Left hindlimb (tissue), 1 donor: ENCODE measurements around the gene RAP1GAP2.
"Not testable (repeated sequence)": the region's sequence is repeated elsewhere in the genome, so short reads cannot be mapped to it uniquely, and the experiment has no call there.

Experiments used
- DNase-seq: peaks from one replicate; pipeline ENCODE4 v3.0.0-alpha.2; 2018

The RAP1GAP2 gene

GRCh38 chr17:3030852-3031470, 234.7 kb downstream of the RAP1GAP2 start:
- DNase-seq: not testable (repeated sequence)

- DNase-seq: no peak
Measured at GRCh38 chr17:3032258-3033247, 236.3 kb downstream of the RAP1GAP2 start.

DNA sequence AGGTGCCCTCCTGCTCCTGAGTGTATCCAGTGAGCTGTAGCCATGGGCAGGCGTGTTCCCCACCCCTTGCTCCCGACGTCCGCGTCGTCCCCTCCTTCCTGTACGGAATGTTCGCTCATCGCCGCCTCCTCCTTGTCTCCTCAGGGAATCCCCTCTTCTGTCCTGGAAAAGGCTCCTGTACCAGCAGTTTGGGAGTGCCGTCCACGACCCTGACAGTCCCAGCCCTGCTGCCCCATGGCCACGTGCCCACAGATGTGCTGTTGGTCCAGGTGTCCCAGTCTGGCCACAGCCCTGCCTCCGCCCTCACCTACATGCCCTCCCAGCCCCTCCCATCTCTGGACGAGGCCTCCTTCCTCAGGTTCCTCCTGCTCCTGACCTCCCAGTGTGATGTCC, 237.0 kb downstream of the RAP1GAP2 start:
- no peak for DNase-seq

DNA sequence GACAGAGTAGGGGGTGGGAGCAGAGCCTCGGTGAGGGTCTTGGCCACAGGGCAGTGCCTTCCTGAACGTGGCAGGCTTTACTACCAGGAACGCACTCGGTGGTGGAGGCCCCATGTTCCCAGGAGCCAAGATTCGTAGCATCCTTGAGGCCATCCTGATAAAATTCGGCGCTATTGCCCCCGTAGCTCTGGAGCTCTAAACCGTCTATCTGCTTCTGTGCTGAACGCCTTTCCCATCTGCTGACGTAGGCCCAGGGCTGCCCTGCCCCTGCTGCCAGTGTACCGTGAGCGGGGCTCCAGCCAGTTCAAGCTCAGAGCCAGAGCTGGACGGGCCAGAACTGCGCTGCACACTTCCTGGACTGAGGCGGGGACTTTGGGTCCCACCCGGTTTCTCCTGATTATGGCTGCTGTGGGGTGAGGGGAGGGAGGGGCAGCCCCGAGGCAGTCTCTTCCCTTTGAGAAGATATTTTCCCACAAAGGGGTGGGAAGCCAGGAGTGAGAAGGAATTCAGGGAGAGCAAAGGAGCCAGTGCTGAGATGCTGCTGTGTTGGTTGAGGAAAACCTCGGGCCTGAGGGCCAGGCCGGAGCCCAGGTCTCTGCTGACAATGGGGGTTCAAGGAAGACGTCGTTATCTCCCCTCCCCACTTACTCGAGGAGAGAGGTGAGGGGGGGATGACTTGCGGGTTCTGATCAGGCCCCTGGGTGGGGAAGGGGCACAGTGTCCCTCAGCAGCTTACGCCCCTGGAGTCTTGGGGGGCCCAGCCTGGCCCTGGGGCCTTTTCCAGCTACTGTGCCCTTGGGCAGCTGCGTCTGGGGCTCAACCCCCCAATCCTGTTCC, 237.7 kb downstream of the RAP1GAP2 start:
- no peak for DNase-seq

GRCh38 chr17:3034578-3034920, 238.3 kb downstream of the RAP1GAP2 start:
- DNase-seq: no peak

GRCh38 chr17:3035256-3035967, 239.2 kb downstream of the RAP1GAP2 start:
- no peak for DNase-seq

DNA sequence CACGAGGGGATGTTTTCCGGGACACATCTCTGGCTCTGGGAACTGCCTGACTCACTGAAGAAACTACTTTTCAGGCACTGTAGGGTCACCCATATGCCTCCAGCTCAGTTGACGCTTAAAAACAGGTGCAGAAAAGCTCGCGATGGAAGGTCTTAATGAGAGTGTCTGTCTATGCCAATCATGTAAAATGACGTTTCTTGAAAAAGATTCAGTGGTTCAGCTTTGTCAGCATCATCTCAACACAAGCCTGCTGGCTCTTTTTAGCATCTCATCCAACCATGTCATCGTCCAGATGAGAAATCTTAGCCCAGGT, 239.7 kb downstream of the RAP1GAP2 start:
- DNase-seq: no peak

GRCh38 chr17:3036800-3037199, 240.6 kb downstream of the RAP1GAP2 start:
- no peak for DNase-seq

GRCh38 chr17:3037259-3037658, 241.0 kb downstream of the RAP1GAP2 start:
- no peak for DNase-seq

DNA sequence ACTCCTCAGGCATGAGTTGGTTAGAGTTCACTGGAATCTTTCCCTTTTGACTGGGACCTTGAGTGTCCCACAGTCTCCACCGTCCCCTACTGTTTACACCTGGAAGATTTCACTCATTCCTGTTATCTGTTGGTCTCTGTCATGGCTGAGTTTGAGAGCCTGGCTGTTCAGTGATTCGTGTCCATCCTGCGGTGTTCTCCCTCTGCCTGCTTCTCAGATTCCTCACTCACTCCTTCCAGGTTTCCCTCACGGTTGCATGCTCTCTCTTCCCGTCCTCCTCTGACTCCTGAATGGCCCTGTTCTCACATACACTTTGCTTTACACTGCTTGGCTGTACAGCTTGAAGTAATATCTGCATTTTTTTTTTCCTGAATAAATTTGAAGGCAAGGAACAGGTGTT, 242.7 kb downstream of the RAP1GAP2 start:
- no peak for DNase-seq

DNA sequence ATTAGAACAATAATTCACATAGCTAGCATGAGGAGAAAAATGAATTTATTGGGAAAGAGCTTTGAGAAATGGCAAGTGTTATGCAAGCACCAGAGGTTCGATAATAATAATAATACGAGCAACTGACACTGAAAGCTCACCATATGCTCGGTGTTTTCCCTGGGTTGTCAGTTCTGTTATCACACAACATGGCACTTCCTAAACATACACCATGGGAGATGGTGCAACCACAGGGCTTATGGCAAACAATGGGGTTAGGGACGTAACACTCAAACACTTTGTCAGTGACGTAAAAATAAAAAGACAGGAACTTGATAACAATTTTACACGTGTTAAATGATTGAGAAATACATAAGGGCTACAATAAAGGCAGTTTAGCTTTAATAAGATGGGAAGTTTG, 243.5 kb downstream of the RAP1GAP2 start:
- DNase-seq: no peak

- DNase-seq: no peak
Measured at GRCh38 chr17:3040882-3041281, 244.6 kb downstream of the RAP1GAP2 start.

DNA sequence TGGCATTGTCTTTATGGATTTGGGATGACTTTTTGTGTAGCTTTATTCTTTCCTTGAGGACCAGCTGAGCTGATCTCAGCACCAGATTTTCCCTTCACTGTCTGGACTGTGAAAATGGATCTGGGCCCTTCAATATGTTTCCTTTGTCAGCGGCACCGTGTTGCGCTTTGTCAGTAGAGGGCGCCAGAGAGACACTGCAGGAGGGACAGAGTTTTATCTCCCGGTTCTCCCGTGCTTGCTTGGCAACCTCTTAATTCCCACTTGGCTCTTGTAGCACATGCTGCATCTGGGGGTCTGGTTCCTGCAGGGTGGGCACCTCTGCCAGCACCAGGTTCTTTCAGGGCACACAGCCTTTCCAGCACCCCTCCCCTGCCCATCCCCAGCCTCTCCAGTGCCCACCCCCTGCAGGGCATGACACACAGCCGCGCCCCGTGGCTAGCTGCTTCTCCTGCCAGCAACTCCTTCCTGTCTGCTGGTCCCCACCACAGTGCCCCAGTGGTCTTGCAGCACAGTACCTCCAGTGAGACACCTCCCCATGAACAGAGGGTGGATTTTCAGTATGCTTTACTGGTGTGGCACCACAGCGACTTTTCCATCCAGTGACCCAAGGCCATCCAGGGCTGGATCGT, 247.6 kb downstream of the RAP1GAP2 start:
- no peak for DNase-seq

DNA sequence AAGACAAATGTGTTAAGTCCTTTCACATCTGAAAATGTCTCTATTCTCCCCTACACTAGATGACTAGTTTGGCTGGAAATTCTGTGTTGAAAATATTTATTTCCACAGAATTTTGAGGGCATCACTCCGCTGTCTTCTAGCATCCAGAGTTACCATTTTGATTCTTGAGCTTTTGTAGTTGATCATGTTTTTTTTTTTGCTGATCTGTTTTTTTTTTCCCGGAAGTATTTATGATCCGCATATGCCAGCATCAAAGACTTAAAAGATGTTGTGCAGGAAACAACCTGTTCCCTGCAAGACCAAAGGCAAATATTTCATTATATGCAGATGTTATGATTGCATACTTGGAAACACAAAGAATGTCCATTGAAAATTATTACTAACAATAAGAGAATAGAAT, 250.5 kb downstream of the RAP1GAP2 start:
- no peak for DNase-seq

DNA sequence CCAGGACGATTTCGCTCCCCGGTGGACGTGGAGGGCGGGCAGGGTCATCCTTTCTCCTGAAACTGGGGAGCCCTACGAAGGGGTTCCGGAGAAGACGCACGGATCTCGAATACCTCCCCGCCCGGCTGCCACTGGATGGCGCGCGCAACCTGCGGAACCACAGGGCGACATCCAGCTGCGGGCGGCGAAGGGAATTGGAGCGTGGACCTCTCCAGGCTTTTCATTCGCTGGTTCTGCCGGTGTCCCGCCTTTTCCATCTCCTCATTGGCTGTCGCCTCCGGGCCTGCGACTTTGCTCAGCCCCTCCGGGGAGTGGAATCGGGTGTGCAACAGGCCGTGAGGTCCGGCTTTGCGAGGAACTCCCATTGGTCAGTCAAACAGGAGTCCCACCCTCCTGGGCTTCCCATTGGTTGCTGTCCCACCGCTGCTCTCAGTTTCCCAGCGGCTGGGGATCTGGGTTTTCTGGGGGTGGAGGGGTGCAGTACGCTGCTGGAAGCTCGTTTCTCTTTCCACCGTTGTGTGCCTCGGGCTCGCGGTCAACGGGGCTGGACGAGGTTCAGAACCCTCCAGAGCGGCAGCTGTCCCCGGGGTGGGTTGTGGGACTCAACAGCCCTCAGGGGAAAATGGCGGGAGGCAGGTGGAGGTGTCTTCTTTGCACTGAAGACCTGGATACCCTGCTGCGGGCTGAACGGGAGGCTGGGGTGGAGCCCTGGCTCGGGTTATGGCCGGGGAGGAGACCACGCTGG, 252.7 kb downstream of the RAP1GAP2 start:
- DNase-seq: peak; percentile 98

DNA sequence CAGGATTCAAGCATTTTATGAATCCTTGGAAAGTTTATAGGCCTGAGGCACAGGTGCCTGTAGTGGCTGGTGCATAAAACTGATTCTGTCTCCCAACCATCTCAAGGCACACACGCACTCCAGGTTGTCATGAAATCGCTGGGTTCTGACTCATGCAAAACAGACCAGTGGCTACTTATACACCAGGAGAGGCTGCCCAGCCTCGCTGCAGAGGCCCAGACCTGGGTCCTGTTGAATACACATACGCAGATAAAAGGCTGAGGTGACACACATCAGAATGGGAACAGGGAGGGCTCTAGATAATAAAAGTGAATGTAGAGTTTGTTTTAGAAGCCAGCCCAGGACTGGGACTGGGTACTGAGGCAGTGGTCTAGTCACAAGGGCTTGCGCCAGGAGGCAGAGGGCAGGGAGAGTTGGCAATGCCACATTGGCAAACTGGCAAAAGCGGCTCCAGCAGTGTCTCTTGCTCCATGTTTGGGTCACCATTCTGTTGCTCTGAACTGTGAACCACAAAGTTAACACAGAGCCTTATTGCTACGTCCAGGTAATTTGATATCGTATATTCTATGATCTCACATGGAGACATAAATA, 253.6 kb downstream of the RAP1GAP2 start:
- no peak for DNase-seq

DNA sequence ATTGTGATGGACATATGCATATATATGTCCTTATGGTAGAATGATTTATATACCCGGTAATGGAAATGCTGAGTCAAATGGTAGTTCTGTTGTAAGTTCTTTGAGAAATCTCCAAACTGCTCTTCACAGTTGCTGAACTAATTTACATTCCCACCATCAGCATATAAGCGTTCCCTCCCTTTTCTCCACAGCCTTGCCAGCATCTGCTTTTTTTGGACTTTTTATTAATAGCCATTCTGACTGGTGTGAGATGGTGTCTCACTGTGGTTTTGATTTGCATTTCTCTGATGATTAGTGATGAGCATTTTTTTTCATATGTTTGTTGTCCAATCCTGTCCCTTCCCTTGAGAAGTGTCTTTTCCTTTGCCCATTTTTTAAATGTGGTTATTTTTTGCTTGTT, 258.6 kb downstream of the RAP1GAP2 start:
- not testable (repeated sequence) for DNase-seq

- not testable (repeated sequence) for DNase-seq
Measured at GRCh38 chr17:3062824-3063377, 266.7 kb downstream of the RAP1GAP2 start.

DNA sequence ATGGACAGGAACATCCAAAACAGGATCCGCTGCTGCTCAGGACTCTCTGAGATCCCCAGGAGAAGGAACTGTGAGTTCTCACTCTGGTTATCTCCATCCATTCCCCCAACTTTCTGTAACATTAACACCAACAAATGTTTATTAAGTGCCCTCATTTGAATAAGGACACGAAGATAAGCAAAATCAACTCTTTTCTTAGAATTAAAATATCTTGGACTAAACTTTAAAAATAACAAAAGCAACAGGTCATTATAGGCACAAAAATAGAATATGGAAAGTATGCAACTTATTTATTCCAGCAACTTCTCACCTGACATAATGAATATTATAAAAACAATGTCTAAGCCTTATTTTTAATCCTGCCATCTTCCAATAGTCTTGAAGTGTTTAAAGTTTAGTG, 267.3 kb downstream of the RAP1GAP2 start, which contains the start of gene OR1D5:
Gene OR1D5 (minus strand): TSS at position 101 of the 400 bp plus-strand sequence. CDS start 0 bp downstream, at position 101.
- DNase-seq: not testable (repeated sequence)

- not testable (repeated sequence) for DNase-seq
Measured at GRCh38 chr17:3065192-3065591, 269.0 kb downstream of the RAP1GAP2 start.

GRCh38 chr17:3073850-3074249, 277.6 kb downstream of the RAP1GAP2 start:
- not testable (repeated sequence) for DNase-seq
